Right lobe of liver (tissue), 6 donors: ENCODE measurements around the gene GRK4. TPM values are rescaled to one million over a fixed set of nuclear protein-coding genes. Genes with fewer than 3 reads are reported as not detected.

ENCODE experiments used
- ATAC-seq, 4 donors: fragments of 200-7000 bp; cut with Tn5 transposase; one replicate each; pipeline ENCODE4 v1.9.1; 2020; ENCODE audit warnings: mild to moderate bottlenecking in 4 of 4, moderate library complexity in 4 of 4
- DNase-seq, 3 donors: peaks; one replicate each; pipeline ENCODE4 v3.0.0-alpha.2; 2020
- H3K27ac ChIP-seq, 3 donors: fragments of 200-600 bp; one replicate each; pipeline ENCODE4 v1.8.0; 2022
- H3K27me3 ChIP-seq, 2 donors: fragments of 200-600 bp; one replicate each; pipeline ENCODE4 v1.8.0; 2022
- H3K36me3 ChIP-seq, 4 donors: fragments of 200-600 bp; sonication (generic) in 1 of 4; one replicate each; pipeline versions ENCODE4 v1.5.1 to v1.8.0; 2017 to 2022; ENCODE audit warnings: control low read depth in 1 of 4
- H3K4me1 ChIP-seq, 4 donors: fragments of 200-600 bp; sonication (generic) in 1 of 4; one replicate each; pipeline versions ENCODE4 v1.5.1 to v1.8.0; 2017 to 2022; ENCODE audit warnings: control low read depth in 1 of 4
- H3K4me3 ChIP-seq, 3 donors: fragments of 200-600 bp; one replicate each; pipeline ENCODE4 v1.8.0; 2022
- H3K9me3 ChIP-seq, 4 donors: fragments of 200-600 bp; sonication (generic) in 1 of 4; one replicate each; pipeline versions ENCODE4 v1.5.1 to v1.8.0; 2017 to 2022; ENCODE audit warnings: control low read depth in 1 of 4
- CTCF ChIP-seq, 4 donors: fragments of 200-600 bp in 3 of 4; fragments of 450-650 bp in 1 of 4; IDR thresholded peaks; one replicate each; pipeline versions ENCODE4 v1.5.1 to v1.8.0; 2016 to 2022; ENCODE audit warnings: antibody characterized with exemption in 4 of 4, mild to moderate bottlenecking in 2 of 4
- POLR2A ChIP-seq: fragments of 450-650 bp; IDR thresholded peaks from one replicate; pipeline ENCODE4 v1.6.1; 2017; ENCODE audit warnings: antibody characterized with exemption, mild to moderate bottlenecking
- WGBS: methylation state at CpG from one replicate; pipeline ENCODE4 v1.1.6; 2018; ENCODE audit warnings: low coverage, low lambda C conversion rate; ENCODE audit not compliant: insufficient coverage; ENCODE audit errors: missing lambda C conversion rate; 5-methylcytosine and 5-hydroxymethylcytosine counted together
- intact Hi-C, 2 donors: fragments of 100-400 bp; cut with DNase I; formaldehyde crosslinking; loops; one replicate each; pipeline versions ENCODE4 v1.11.2 to v1.14.1; 2022
- total RNA-seq, 6 experiments: library from RNA; depleted of rRNA in 2 of 6; stranded (reverse); fragments of >200 nt in 2 of 6; fragmentation: NEBNext Ultra II Directional in 3 of 6; extraction: Animal tissue kit (Norgen Biotek cat#: 25700) in 3 of 6; gene quantifications; one replicate each; pipeline versions ENCODE4 v1.1.0 to v1.2.4, GENCODE V29; 2016 to 2023
- donor health status: DM: no; HTN: yes; CAD: no.
- donor health status: DM: no; HTN: no; CAD: no.
- donor health status: DM: no; HTN: no; CAD: no.
- donor health status: DM: no; HTN: yes; CAD: no.
- donor health status: DM: no; HTN: yes; CAD: no.

The GRK4 gene
- total RNA-seq, 6 experiments from 2014 or later = 1.0 to 4.3 (median 2.8) TPM

GRCh38 chr4:3037957-3038461 lies 74.6 kb downstream of the GRK4 start:
- intact Hi-C loops = loop anchor here in 1 of 2 donors (10.0 kb wide), 2 partner anchors 63 to 273 kb away; no protein-coding TSS in a partner anchor
- Histone ChIP-seq H3K27me3 (no peaks in the 10 kb centered on the region), H3K4me1 (peaks cover 0 to 10% (median 0%) of the 10 kb centered on the region in 4 donors), H3K4me3 (no peak overlapping the region), H3K9me3 (no peaks in the 10 kb centered on the region), H3K36me3 (no peaks in the 10 kb centered on the region), H3K27ac (no peak overlapping the region)
- ATAC-seq = no peak
- TF ChIP-seq POLR2A = no peak
- no peak for TF ChIP-seq CTCF (IDR thresholded peaks at IDR 0.05)
- WGBS = 47% methylated on average over 4 of the region's 6 CpGs
- peak in 1 of 3 donors; percentile 41 for DNase-seq

- TF ChIP-seq CTCF (IDR thresholded peaks at IDR 0.05) (no peak), POLR2A (no peak)
- Histone ChIP-seq H3K4me3 (no peak overlapping the region), H3K4me1 (peaks cover 0 to 10% (median 0%) of the 10 kb centered on the region in 4 donors), H3K9me3 (no peaks in the 10 kb centered on the region), H3K36me3 (no peaks in the 10 kb centered on the region), H3K27ac (no peak overlapping the region), H3K27me3 (no peaks in the 10 kb centered on the region)
- intact Hi-C loops = loop anchor here in 1 of 2 donors (10.0 kb wide), 2 partner anchors 65 to 275 kb away; no protein-coding TSS in a partner anchor
- 90% methylated on average over 5 of the region's 8 CpGs for WGBS
- ATAC-seq (no peak), DNase-seq (no peak)
Measured at GRCh38 chr4:3039706-3040366, 76.5 kb downstream of the GRK4 start.

- TF ChIP-seq POLR2A = no peak
- TF ChIP-seq CTCF (IDR thresholded peaks at IDR 0.05) = no peak
- Histone ChIP-seq H3K9me3 (no peaks in the 10 kb centered on the region), H3K36me3 (no peaks in the 10 kb centered on the region), H3K4me3 (peak overlapping the region in 2 of 3 donors; percentile 47 to 55), H3K27me3 (no peaks in the 10 kb centered on the region), H3K27ac (no peak overlapping the region), H3K4me1 (peaks cover 0 to 10% (median 0%) of the 10 kb centered on the region in 4 donors)
- 86% methylated on average over 7 of the region's 28 CpGs for WGBS
- intact Hi-C loops = no loop called here
- ATAC-seq (no peak), DNase-seq (peak in 1 of 3 donors; percentile 25)
Measured at GRCh38 chr4:3040452-3041191, 77.3 kb downstream of the GRK4 start.

- peak; percentile 71 to 81 (median 77) for DNase-seq
- ATAC-seq = peak; percentile 74 to 83 (median 76)
- H3K4me1 ChIP-seq = peaks cover 0 to 10% (median 0%) of the 10 kb centered on the region in 4 donors
- TF ChIP-seq POLR2A (peak; percentile 49), CTCF (IDR thresholded peaks at IDR 0.05) (peak in 1 of 4 donors; percentile 3)
- H3K9me3 ChIP-seq = no peaks in the 10 kb centered on the region
- H3K4me3 ChIP-seq = peak overlapping the region; percentile 47 to 55 (median 55)
- intact Hi-C loops = no loop called here
- H3K36me3 ChIP-seq = no peaks in the 10 kb centered on the region
- H3K27ac ChIP-seq = peak overlapping the region in 2 of 3 donors; percentile 31 to 65
- WGBS = 26% methylated on average over 20 of the region's 57 CpGs
- H3K27me3 ChIP-seq = no peaks in the 10 kb centered on the region
Measured at GRCh38 chr4:3041192-3042142, 78.1 kb downstream of the GRK4 start.
